ENCODE data around the gene CHD9.
"Not testable (repeated sequence)": the region's sequence is repeated elsewhere in the genome, so short reads cannot be mapped to it uniquely, and the experiment has no call there.

The CHD9 gene

DNA sequence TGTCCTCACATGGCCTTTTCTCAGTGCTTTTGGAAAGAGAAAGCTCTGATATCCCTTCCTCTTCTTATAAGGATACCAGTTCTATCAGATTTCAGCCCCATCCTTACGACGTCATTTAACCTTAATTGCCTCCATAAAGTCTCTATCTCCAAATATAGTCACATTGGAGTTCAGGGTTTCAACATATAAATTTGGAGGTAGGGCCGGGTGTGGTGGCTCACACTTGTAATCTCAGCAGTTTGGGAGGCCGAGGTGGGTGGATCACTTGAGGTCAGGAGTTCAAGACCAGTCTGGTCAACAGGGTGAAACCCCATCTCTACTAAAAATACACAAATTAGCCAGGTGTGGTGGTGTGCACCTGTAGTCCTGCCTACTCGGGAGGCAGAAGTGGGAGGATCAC is 7.3 kb upstream of the CHD9 start:
- DNase-seq, result not testable (repeated sequence)

DNA sequence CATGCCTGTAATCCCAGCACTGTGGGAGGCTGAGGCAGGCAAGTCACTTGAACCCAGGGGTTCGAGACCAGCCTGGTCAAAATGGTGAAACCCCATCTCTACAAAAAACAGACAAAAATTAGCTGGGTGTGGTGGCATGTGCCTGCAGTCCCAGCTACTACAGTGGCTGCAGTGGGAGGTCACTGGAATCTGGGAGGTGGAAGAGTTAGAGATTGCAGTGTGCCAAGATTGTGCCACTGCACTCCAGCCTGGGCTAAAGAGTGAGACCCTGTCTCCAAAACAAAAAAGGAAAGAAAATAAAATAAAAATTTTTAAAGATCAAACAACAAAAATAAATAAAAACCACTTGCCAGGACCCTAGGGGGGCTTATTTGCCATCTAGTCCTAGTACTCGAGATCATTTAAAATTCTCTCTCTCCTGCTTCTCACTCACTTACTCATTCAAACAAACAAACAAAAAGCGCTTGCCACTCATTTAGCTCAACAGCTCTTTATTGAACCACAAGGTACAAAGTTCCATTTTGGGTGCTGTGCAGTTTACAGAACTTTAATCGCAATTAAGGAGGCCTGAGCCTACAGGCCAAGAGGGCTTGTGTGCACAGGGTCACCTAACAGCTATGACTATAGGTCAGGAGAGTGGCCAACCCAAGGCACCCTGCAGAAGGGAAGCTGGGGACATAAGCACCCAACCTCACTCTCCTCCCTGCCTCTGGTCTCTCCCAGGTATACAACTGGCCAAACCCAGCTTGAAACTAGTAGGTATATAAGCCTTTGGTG is 6.5 kb upstream of the CHD9 start:
- no peak for DNase-seq

GRCh38 chr16:53051255-53051654 is 3.5 kb upstream of the CHD9 start:
- DNase-seq, result not testable (repeated sequence)

GRCh38 chr16:53052519-53053501 is 2.0 kb upstream of the CHD9 start, which contains the start of gene CHD9NB:
CHD9NB (minus strand) TSS chr16:53052897; CDS start chr16:53044158, 8,739 bp downstream.
- DNase-seq, result peak; percentile 71

GRCh38 chr16:53053967-53054669 is 673 bp upstream of the CHD9 start:
- DNase-seq, result no peak

GRCh38 chr16:53055541-53056391 is 975 bp downstream of the CHD9 start:
- peak; percentile 55 for DNase-seq

- peak; percentile 31 for DNase-seq
These were observed 1.6 kb downstream of the CHD9 start for GRCh38 chr16:53056392-53056881.

GRCh38 chr16:53057658-53058057 is 2.9 kb downstream of the CHD9 start:
- no peak for DNase-seq

DNA sequence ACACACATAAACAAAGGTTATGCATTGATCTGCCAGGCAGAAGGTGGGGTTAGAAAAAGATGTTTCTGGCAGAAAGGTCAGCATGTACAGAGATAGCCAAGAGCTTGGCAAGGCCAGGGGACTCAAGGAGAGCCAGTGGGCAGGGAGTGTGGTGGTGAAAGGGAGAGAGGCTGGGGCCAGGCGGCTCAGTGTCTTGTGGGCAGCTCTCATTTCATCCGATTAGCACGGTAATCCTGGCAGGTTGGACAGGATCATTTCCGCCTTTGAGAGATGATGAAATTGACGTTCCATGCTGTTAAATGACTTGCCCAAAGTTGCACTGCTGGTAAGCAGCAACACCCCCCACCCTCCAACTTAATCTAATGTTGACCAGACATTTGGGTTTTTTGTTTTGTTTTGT is 3.6 kb downstream of the CHD9 start:
- no peak for DNase-seq

GRCh38 chr16:53058882-53059281 is 4.1 kb downstream of the CHD9 start:
- no peak for DNase-seq

DNA sequence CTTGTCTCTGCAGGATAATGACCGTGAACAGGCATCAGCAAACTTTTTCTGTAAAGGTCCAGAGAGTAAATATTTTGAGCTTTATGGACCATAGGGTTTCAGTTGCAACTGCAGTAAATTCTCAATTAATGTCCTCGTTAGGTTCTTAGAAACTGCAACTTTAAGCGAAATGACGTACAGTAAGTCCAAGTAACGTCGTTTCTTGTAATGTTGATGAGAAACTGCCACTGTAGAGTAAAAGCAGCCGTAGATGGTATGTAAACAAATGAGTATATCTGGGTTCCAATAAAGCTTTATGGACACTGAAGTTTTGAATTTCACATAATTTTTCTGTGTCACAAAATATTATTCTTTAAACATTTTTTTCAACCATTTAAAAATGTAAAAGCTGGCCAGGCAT is 4.9 kb downstream of the CHD9 start:
- no peak for DNase-seq

- no peak for DNase-seq
These were observed 6.5 kb downstream of the CHD9 start for GRCh38 chr16:53061256-53061655.

- peak; percentile 75 for DNase-seq
These were observed 6.9 kb downstream of the CHD9 start for GRCh38 chr16:53061701-53062159.

DNA sequence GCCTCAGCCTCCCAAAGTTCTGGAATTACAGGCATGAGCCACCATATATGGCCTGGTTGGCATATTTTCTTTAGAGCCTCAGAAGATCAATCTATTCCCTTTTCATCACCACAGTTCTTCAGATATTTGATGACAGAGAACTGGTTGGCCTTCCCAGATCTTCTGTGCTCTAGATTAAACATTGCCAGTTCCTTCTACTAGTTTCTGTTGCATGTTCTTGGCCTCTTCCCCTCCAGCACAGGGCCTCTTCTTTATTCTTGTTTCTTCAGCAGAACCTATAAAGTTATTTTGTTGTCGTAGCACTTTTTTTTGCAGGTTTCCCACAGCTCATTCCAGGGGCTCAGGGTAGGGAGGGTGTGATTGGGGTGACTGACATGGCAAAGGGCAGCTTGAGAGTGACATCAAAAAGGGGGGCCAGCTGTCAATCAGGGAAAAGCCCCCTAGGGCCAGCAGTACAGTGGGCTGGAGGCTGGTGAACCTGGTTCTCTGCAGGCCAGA is 9.3 kb downstream of the CHD9 start:
- peak; percentile 55 for DNase-seq

DNA sequence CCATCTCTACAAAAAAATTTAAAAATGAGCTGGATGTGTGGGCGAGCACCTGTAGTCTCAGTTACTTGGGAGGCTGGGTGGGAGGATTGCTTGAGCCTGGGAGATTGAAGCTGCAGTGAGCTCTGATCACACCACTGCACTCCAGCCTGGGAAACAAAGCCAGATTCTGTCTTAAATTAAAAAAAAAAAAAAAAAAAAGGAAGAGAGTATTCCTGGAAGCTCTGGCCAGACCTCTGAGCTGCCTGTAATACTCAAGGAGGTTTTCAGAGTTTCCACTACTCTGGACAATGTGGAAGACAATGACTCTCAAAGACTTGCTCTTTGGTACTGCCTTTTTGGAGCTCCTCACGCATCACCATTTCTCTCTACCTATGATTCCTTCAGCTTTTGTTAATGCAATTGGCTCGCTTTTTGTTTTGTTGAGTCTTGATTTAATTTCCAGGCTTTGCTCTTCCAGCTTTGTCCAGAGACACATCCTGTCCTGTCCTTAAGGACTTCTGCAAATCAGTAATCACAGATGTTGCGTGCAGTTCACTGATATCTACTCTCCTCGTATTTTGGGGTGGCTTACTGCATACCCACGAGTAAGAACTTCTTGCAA is 10.8 kb downstream of the CHD9 start:
- DNase-seq, result peak; percentile 26

DNA sequence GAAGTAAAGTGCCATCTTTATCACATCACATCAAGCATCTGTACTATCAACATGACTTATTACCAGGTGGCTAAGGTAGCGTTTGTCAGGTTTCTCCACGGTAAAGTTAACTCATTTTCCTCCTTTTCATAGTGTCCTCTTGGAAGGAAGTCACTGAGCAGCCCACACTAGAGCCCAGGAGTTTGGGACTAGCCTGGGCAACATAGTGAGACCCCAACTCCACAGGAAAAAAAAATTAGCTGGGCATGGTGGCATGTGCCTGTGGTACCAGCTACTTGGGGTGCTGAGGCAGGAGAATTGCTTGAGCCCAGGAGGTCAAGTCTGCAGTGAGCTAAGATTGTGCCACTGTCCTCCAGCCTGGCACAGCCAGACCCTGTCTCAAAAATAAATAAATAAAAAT is 12.9 kb downstream of the CHD9 start:
- no peak for DNase-seq

- no peak for DNase-seq
These were observed 13.6 kb downstream of the CHD9 start for GRCh38 chr16:53068423-53068833.

- DNase-seq, result no peak
These were observed 15.0 kb downstream of the CHD9 start for GRCh38 chr16:53069772-53070171.

DNA sequence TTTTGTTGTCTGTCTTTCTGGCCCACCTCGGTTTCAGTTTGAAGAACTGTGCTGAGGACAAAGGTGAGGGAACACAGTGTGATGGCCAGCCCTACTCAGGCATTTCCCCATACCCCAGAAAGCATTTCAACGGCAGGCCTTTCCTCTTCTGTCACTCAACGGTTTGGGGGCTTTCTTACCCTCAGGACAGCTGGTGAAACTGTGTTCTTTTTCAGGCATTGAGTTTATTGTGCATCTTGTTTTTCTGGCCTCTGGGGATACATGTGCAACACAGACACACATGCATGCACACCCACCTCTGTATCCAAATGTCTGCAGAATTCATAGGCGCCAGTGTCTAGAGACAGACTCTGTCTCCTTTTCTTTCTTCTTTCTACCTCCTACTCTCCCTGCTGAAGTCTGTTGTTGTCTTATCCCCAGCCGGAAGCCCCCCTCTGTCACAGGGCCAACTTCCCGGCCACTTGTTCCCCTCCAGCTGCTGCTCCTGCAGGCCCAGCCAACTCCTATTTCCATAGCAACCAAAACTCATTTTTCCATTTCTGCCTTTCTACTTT is 17.0 kb downstream of the CHD9 start:
- DNase-seq, result no peak

DNA sequence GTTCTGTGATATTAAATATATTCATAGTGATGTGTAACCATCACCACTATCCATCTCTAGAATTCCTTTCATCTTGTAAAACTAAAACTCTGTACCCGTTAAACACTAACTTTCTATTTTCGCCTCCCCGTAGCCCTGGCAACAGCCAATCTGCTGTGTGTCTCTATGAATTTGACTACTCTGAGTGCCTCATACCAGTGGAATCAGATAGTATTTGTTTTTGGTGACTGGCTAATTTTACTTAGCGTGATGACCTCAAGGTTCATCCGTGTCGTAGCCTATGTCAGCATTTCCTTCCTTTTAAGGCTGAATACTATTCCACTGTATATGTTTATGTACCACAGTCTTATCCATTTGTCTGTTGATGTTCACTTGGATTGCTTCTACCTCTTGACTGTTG is 18.2 kb downstream of the CHD9 start:
- no peak for DNase-seq

- DNase-seq, result not testable (repeated sequence)
These were observed 19.5 kb downstream of the CHD9 start for GRCh38 chr16:53074296-53074695.

Measured in suppressor macrophage treated with lipopolysaccharide for 4 hours (primary cell).